GM08714 (cell line): ENCODE data around the gene GRM7.

Experiments
- H3K4me3 ChIP-seq: fragments of 200-500 bp; sonication (Bioruptor generic); 2 replicates; pipeline ENCODE4 v1.5.1; 2014; ENCODE audit warnings: mild to moderate bottlenecking, low read length, inconsistent platforms
- ZNF274 ChIP-seq: IDR thresholded peaks from 2 replicates; pipeline ENCODE4 v1.6.1; 2012; ENCODE audit warnings: mild to moderate bottlenecking, low read depth, low read length

Gene GRM7

DNA sequence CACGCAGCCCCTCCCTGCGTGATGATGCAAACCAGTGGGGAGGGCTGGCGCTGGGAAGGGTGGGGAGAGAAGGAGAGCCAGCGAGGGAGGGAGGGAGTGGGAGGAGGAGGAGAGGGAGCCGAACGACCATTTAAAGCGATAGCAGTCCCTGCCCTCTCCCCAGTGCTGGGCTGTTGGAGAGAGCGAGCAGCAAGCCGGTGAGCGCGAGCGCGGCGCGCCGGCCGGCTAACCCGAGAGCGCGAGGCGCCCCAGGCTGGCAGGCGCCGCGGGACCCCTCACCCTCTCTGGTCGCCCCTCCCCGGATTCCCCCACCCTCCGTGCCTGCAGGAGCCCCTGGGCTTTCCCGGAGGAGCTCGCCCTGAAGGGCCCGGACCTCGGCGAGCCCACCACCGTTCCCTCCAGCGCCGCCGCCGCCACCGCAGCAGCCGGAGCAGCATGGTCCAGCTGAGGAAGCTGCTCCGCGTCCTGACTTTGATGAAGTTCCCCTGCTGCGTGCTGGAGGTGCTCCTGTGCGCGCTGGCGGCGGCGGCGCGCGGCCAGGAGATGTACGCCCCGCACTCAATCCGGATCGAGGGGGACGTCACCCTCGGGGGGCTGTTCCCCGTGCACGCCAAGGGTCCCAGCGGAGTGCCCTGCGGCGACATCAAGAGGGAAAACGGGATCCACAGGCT lies at the start of gene GRM7:
GRM7 (plus strand) TSS at position 162 of the 671 bp plus-strand sequence.
- no peak for TF ChIP-seq ZNF274
- no peak within 1 kb of the TSS for H3K4me3 ChIP-seq

DNA sequence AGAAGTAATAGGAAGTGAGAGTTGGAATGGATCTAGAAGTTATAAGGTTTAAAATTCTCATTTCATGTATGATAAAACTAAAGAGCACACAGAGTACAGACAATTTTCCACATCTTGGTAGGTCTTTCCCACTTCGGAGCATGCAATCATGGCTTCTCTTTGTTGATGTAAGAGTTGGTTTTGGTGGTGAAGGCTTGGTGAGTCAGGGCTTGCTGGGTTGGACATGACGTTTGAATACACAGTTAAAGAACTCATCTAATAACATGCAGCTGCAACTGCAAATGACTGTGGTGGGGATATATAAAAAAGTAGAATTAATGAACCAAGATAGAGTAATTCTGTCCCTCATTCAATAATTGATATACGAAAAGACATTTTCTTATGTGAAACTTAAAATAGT lies 39.5 kb upstream of the GRM7 start:
- H3K4me3 ChIP-seq: no peak overlapping the region
- no peak for TF ChIP-seq ZNF274

DNA sequence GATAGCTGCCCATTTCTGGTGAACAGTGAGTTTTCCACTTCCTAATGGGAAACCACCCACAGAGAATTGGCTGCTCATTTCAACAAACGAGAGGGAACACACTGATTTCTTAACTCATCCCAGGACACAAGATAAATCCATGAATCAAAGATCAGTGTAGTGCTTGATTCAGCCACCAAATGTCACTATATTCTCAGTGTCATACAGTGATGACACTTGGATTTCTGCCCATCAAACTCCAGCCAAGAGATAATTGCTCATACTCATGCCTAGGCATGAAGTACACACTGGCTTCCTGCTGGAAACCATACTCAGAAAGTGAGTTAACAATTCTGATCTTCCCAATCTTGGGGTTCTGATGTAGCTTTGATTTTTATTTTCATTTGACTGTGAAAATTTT lies 35.4 kb upstream of the GRM7 start:
- H3K4me3 ChIP-seq: no peak overlapping the region
- no peak for TF ChIP-seq ZNF274

DNA sequence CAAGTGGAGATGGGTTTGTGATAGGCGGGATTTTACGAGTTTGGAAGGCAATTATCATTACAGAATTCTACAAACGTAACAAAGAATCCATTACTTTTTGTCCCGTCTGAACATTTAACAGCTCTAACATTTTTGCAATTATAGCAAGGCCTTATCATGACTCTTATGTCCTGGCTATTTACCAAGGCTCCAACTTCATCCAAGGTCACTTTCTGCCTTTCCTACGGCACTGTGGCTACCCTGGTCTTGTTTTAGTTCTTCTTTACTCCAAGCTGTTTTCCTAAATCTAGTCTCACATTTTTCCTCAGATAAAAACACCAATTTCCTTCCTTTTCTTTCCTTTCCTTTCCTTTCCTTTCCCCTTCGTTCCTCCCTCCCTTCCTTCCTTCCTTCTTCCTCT lies 33.5 kb upstream of the GRM7 start:
- no peak overlapping the region for H3K4me3 ChIP-seq
- TF ChIP-seq ZNF274: no peak

DNA sequence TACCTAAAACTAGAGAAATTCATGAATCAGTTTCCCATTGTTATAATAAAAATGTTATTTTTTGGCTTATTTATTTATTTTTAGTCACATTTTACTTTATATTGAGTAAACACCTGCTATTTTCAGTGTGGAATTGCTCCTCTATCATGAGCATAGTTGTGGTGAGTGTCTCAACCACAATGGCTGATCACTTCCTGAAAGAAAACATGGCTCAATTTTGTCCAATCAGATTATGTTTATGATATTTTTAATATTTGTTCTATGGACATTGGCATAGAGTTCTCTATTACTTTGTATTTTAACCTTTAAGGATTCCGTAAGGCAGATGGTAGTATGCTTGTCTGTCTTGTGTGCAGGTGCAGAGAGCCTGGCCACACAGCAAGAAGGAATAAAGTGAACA lies 16.2 kb upstream of the GRM7 start:
- no peak overlapping the region for H3K4me3 ChIP-seq
- no peak for TF ChIP-seq ZNF274

DNA sequence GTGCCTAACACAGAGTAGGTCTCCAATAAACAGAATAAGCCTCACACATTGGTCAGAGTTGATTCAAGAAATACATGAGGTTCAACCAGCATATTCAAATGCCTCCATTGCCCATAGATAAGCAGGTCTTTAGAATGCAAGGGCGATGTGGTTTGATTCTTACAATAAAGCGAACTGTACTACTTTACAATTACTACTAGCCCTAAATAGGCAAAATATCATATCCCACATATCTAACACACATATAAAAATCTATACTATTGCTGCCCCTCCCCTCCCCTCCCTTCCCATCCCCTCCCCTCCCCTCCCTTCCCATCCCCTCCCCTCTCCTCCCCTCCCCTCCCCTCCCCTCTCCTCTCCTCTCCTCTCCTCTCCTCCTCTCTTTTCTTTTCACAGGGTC lies 6.7 kb upstream of the GRM7 start:
- TF ChIP-seq ZNF274: no peak
- H3K4me3 ChIP-seq: no peak overlapping the region

DNA sequence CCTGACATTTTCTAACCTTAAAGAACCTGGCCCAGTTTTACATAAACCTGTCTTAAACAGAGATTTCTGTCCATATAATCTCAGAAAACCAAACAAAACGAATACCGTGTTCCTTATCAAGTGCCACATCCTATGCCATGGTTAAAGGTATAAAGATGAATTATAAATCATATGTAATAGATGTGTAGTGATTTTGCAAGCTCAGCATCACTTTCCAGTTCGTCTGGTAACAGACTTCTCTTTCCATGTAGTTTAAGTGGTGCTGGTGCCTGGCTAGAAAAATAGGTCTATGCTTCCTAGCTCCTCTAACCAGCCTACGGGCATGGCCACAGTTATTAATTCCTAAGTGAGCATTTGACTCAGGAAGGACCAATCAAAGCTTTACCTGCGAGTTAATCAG lies 3.4 kb upstream of the GRM7 start:
- H3K4me3 ChIP-seq: no peak overlapping the region
- no peak for TF ChIP-seq ZNF274

DNA sequence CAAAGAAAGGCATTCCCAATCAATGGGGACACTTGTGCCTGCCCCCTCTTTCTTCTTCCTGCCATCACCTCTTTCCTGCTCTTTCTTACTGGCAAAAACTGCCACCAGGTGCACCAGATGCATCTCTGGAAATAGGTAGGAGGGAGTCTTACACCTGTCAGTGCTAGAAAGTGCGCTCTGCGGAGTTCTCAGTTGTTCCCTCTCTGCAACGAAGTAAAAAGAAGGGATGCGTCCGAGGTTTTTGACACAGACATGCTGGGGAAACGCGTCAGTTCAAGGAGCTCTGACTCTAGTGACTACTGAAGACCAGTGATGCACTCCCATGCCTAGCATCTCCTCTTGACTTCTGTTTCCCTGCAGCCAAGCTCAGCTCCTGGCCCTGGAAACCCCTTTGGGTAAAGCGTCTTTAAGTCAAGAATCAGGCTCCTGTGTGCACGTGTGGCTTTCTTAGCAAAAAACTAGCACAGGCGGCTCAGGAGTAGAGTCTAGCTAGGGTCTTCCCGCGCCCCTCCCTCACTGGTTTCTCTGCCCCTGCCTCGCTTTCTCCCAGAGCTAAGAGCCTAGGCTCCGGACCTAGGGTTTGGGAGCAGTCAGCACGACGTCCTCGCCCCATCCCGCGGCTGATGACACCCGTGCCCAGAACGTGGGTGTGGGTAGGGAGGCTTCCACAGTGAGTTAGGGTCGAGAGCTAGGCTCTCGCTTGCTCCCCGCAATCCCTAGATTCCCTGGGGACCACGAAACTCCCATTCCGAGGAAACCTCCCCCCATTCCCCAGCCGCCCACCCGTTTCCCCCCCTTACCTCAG lies 564 bp upstream of the GRM7 start:
- no peak overlapping the region for H3K4me3 ChIP-seq
- TF ChIP-seq ZNF274: no peak

DNA sequence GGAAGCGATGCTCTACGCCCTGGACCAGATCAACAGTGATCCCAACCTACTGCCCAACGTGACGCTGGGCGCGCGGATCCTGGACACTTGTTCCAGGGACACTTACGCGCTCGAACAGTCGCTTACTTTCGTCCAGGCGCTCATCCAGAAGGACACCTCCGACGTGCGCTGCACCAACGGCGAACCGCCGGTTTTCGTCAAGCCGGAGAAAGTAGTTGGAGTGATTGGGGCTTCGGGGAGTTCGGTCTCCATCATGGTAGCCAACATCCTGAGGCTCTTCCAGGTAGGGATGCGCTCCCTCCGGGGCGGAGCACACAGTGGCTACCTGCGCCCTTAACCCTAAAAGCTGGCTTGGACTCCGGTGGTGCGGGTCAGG lies 698 bp downstream of the GRM7 start:
- TF ChIP-seq ZNF274: no peak
- H3K4me3 ChIP-seq: no peak overlapping the region

DNA sequence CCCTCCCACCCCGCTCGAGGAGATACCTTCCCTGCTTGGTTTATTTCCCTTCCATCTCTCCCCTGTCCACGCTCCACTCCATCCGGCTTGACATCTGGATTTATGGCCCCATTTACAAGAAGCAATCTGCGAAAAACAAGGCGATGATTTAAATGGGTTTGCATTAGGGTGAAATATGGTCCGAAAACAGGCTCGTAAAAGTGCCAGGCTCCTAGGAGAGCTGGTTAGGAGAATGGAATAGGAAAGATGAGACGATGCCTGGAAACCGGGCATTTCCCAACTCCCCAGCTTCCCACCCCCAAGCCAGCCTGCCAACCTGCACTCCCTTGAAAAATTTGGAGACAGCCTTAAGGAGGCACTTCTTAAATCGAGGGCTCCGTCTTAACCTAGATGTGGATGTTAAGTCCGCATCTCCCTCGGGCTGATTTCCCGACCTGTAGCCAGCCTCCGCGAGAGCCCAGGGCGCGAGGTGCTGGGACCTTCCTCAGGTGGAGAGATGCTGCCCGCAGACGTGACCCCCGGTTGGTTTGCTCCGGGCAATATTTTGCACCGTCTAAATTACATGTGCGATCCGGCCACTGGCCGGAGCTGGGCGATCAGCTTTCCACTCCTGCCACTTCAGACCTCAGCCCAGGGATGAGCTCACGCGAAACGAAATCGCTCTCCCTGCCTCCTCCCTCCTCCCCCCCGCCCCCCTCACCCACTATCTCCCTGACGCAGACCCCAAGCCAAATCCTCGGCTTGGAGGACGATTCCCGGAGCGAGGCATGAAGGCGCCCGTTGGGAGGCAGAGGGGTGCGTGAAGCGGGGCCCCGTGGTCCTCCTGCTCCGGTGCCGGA lies 1.3 kb downstream of the GRM7 start:
- no peak overlapping the region for H3K4me3 ChIP-seq
- no peak for TF ChIP-seq ZNF274

DNA sequence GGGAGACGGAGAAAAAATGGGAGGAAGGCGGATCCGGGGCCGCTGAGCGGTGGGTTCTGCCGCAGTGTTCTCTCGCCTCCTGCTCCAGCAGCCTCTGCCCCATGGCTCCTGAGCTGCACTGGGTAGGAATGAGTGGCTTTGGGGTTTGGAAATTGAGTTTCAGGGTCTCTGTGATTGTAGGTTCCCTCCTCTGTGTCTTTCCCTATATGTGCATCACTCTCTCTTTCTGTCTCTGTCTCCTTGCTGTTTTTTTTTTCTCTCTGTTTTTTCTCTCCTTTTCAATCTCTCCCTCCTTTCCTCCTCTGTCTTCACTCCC lies 1.9 kb downstream of the GRM7 start:
- TF ChIP-seq ZNF274: no peak

DNA sequence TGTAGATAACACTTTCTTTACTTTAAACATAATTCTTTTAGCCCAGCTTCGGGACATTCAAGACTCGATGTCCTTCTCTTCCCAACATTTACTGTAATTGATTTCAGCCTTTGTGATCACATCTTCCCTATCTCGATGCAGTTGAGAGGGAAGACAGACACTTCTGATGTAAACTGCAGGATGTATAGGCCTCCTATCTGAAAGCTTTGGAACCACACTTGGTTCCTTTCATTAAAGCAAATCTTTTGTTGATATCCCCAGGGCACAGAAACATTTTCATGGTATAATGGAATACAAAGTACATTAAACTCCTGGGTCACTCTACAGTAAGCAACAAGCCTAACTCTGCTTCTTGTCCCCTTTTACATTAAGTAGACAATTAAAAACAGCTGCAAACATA lies 6.4 kb downstream of the GRM7 start:
- no peak for TF ChIP-seq ZNF274
- no peak overlapping the region for H3K4me3 ChIP-seq

More for the DNA sequence above, 1.9 kb downstream of the GRM7 start:
- H3K4me3 ChIP-seq: no peak overlapping the region

DNA sequence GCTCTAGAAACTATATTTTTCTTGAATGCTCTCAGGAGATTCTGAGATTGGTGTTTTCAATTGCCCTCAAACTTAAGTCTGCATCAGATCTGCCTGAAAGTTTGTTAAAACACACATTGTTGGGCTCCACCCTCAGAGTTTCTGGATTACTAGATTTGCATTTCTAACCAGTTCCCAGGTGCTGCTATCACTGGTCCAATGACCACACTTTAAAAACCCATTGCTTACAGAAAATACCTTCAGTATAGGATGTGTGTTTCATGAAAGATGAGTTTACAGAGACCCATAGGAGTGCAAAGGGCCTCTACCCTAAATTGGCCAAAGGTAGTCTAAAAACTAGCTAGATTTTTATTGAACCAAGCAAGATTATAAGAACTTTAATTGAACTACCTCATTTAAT lies 17.8 kb downstream of the GRM7 start:
- no peak for TF ChIP-seq ZNF274

DNA sequence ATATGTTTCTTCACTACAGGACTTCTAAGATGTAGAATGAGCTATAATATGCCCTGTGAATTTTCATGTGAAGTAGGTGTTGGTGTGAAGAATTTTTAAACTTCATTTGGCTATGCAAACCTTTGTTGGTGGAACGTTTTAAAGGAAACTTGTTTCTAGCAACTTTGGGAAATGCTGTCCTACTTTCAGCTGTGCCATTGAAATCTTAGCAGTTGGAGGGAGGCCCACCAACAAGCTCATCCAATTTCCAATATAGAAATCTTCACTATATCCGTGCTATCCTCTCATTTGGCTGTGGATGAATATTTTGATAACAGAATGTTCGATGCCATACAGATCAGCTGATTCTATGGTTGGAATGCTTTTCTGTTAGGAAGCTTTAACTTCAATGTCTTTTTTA lies 51.3 kb downstream of the GRM7 start:
- TF ChIP-seq ZNF274: no peak
- no peak overlapping the region for H3K4me3 ChIP-seq

More for the DNA sequence above, 17.8 kb downstream of the GRM7 start:
- no peak overlapping the region for H3K4me3 ChIP-seq

DNA sequence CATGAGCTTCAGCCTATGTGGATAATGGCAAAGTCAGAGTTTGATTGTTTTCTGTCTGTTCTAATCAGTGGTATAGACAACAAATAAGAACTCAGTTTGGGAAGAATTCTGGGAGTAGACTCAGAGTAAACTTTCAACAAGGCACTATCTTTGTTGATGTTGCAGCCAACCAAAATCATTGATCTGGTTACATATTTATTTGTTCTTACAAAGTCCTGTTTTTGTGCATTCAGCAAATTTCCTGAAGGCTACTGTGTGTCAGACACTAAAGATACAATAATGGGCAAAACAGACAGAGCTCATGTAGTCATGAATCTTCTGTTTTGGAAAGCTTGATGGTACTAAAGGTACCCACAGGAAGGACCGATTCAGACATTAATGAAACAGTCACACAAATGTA lies 55.0 kb downstream of the GRM7 start:
- TF ChIP-seq ZNF274: no peak

DNA sequence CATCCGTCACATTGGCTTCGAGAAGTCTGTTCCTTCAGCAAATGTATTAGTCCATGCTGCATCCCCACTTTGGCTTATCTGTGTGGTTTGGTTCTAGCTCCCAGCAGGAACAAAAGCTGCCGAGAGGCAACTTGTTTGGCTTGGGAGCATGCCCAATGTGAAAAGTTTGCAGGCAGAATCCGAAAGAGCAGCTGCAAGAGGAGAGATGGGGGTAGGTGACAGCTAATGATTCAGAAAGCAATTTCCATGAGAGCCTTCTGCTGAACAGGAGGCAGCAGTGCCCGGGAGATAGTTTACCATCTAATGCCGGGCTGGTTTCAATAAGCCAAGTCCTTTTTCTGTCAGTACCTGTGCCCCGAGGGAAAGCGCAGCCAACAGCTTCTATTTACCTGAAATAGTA lies 60.2 kb downstream of the GRM7 start:
- no peak overlapping the region for H3K4me3 ChIP-seq
- TF ChIP-seq ZNF274: no peak

More for the DNA sequence above, 55.0 kb downstream of the GRM7 start:
- H3K4me3 ChIP-seq: no peak overlapping the region
